PC-3 (cell line): ENCODE data around the gene NFIC. TPM values are rescaled to one million over a fixed set of nuclear protein-coding genes. Genes with fewer than 3 reads are reported as not detected.

Source experiments
- ATAC-seq: fragments of 200-7000 bp; cut with Tn5 transposase; 2 replicates; pipeline ENCODE4 v1.9.1; 2020; ENCODE audit warnings: mild to moderate bottlenecking, moderate library complexity
- BruUV-seq: library from RNA; stranded (reverse); fragments of 400-500 nt; replicated peaks from 2 replicates; lab custom pipeline; 2021; lab: Mats Ljungman, UMichigan
- CTCF ChIA-PET: fragments of 300-600 bp; sonication (Branson Sonifier 250); formaldehyde crosslinking; loops from one replicate; lab custom pipeline; 2022; ENCODE audit warnings: antibody characterized with exemption; lab: Charles Lee
- POLR2A ChIA-PET: fragments of 300-600 bp; sonication (Branson Sonifier 250); formaldehyde crosslinking; loops from one replicate; lab custom pipeline; 2022; ENCODE audit warnings: antibody characterized with exemption; ENCODE audit not compliant: unreplicated experiment; lab: Charles Lee
- DNase-seq: peaks from one replicate; pipeline ENCODE4 v3.0.0-alpha.2; 2015
- H2AFZ ChIP-seq: fragments of 300-600 bp; sonication (generic); 2 replicates; pipeline ENCODE4 v1.6.0; 2016; ENCODE audit warnings: antibody characterized with exemption, low read length
- H3F3A ChIP-seq: fragments of 300-600 bp; sonication (generic); one replicate; pipeline ENCODE4 v1.6.0; 2017; ENCODE audit warnings: antibody characterized with exemption, low read length, control low read depth, mild to moderate bottlenecking; ENCODE audit not compliant: unreplicated experiment
- H3K27ac ChIP-seq: fragments of 300-600 bp; sonication (generic); 2 replicates; pipeline ENCODE4 v1.5.1; 2016; ENCODE audit warnings: mild to moderate bottlenecking, low read length
- H3K27me3 ChIP-seq: fragments of 300-600 bp; sonication (generic); 2 replicates; pipeline ENCODE4 v1.6.1; 2016; ENCODE audit warnings: low read length, mixed read lengths
- H3K36me3 ChIP-seq: fragments of 300-600 bp; sonication (generic); 2 replicates; pipeline ENCODE4 v1.6.1; 2016; ENCODE audit warnings: low read depth, mixed run types, low read length, mixed read lengths
- H3K4me1 ChIP-seq: fragments of 300-600 bp; sonication (generic); 2 replicates; pipeline ENCODE4 v1.5.1; 2016; ENCODE audit warnings: low read length; ENCODE audit not compliant: insufficient read depth
- H3K4me2 ChIP-seq: fragments of 300-600 bp; sonication (generic); 2 replicates; pipeline ENCODE4 v1.6.0; 2016; ENCODE audit warnings: low read length
- H3K4me3 ChIP-seq: fragments of 300-600 bp; sonication (generic); 2 replicates; pipeline ENCODE4 v1.5.1; 2016; ENCODE audit warnings: mild to moderate bottlenecking, low read length, mixed read lengths
- H3K79me2 ChIP-seq: fragments of 300-600 bp; sonication (generic); 2 replicates; pipeline ENCODE4 v1.6.1; 2017; ENCODE audit warnings: low read length, mixed read lengths
- H3K9ac ChIP-seq: fragments of 300-600 bp; sonication (generic); 2 replicates; pipeline ENCODE4 v1.6.0; 2016; ENCODE audit warnings: mild to moderate bottlenecking, low read length
- H3K9me2 ChIP-seq: fragments of 300-600 bp; sonication (generic); replicated peaks from 2 replicates; pipeline ENCODE4 v1.6.1; 2016; ENCODE audit warnings: mixed run types, low read length, mixed read lengths
- H3K9me3 ChIP-seq: fragments of 300-600 bp; sonication (generic); 2 replicates; pipeline ENCODE4 v1.6.1; 2016; ENCODE audit warnings: low read length, mixed read lengths
- H4K20me1 ChIP-seq: fragments of 300-600 bp; sonication (generic); 2 replicates; pipeline ENCODE4 v1.6.1; 2016; ENCODE audit warnings: low read length, mixed read lengths
- EZH2 ChIP-seq: fragments of 300-600 bp; sonication (generic); IDR thresholded peaks from one replicate; pipeline ENCODE4 v1.6.1; 2017; ENCODE audit warnings: antibody characterized with exemption, mild to moderate bottlenecking, low read length; ENCODE audit not compliant: unreplicated experiment
- EZH2phosphoT487 ChIP-seq: fragments of 300-600 bp; sonication (generic); IDR thresholded peaks from 2 replicates; pipeline ENCODE4 v1.6.1; 2018; ENCODE audit warnings: mild to moderate bottlenecking, antibody characterized with exemption, low read length, borderline replicate concordance
- intact Hi-C: fragments of 100-400 bp; cut with micrococcal nuclease; formaldehyde crosslinking; loops from 2 replicates; pipeline ENCODE4 v1.9.0; 2023
- total RNA-seq: library from RNA; depleted of rRNA; stranded (reverse); fragments of >200 nt; gene quantifications from 2 replicates; pipeline ENCODE4 v1.2.3, GENCODE V29; 2014
- TF ChIP-seq, protein P1 (sequence below): fragments of 300-600 bp; sonication (generic); conservative IDR thresholded peaks from 2 replicates; pipeline ENCODE4 v1.5.1; 2017; ENCODE audit warnings: antibody characterized with exemption, low read depth, mild to moderate bottlenecking, low read length

NFIC gene
- total RNA-seq, 1 experiment from 2014 or later: 31.7 TPM

DNA sequence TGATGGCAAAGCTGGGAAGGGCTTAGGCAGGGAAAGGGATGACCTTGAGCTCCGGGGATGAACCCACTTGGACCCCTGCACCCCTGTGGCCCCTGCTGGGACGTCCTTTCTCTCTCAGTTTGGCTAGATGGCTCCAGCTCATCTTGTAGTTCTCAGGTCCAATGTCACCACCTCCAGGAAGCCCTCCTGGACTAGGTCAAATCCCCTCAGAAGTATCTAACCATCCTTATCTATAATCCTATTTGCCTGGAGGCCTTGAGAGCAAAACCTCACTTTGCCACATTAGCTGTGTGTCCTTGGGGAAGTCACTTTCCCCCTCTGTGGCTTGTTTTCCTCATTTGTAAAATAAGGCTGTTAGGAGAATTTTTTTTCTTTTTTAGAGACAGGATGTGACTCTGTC lies 42.7 kb upstream of the NFIC start:
- DNase-seq: no peak
- Histone ChIP-seq H3K9me2 (no peaks in the 10 kb centered on the region), H3K4me3 (no peak overlapping the region), H3K9ac (no peak overlapping the region), H3K36me3 (no peaks in the 10 kb centered on the region), H3K27me3 (no peaks in the 10 kb centered on the region), H4K20me1 (no peaks in the 10 kb centered on the region), H3K27ac (no peak overlapping the region), H3K4me2 (no peak overlapping the region), H3K4me1 (peaks cover 6% of the 10 kb centered on the region; the same call in 1 of the 2 replicates), H3K79me2 (no peaks in the 10 kb centered on the region), H3F3A (no peaks in the 10 kb centered on the region), H2AFZ (no peak overlapping the region), H3K9me3 (no peaks in the 10 kb centered on the region)
- intact Hi-C loops: no loop called here
- no peak for TF ChIP-seq EZH2
- TF ChIP-seq EZH2phosphoT487: no peak
- TF ChIP-seq, protein P1, sequence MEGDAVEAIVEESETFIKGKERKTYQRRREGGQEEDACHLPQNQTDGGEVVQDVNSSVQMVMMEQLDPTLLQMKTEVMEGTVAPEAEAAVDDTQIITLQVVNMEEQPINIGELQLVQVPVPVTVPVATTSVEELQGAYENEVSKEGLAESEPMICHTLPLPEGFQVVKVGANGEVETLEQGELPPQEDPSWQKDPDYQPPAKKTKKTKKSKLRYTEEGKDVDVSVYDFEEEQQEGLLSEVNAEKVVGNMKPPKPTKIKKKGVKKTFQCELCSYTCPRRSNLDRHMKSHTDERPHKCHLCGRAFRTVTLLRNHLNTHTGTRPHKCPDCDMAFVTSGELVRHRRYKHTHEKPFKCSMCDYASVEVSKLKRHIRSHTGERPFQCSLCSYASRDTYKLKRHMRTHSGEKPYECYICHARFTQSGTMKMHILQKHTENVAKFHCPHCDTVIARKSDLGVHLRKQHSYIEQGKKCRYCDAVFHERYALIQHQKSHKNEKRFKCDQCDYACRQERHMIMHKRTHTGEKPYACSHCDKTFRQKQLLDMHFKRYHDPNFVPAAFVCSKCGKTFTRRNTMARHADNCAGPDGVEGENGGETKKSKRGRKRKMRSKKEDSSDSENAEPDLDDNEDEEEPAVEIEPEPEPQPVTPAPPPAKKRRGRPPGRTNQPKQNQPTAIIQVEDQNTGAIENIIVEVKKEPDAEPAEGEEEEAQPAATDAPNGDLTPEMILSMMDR: no peak
- ChIA-PET POLR2A (no interaction called here), CTCF (no interaction called here)
- no peak for ATAC-seq
- BruUV-seq: no TSS peak

DNA sequence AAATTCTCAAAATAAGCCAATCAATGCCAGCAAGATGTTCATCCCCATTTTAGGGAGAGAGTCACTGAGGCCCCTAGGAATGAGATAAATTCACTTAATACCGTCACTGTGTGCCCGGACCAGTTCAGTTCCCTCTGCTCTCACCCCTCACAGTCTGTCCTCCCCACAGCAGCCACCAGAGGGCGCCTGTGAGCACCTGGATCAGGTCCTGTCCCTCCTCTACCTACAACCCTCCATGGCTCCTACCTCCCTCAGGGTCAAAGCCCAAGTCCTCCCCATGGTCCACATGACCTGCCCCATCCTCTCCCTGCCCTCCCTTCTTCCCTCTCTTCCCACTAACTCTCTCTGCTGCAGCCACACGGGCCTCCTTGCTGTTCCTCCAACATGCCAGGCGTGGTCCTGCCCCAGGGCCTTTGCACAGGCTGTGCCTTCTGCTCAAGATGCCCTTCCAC lies 42.0 kb upstream of the NFIC start:
- Histone ChIP-seq H3K9me2 (no peaks in the 10 kb centered on the region), H3K9me3 (no peaks in the 10 kb centered on the region), H3K36me3 (no peaks in the 10 kb centered on the region), H3K79me2 (no peaks in the 10 kb centered on the region), H2AFZ (no peak overlapping the region), H4K20me1 (no peaks in the 10 kb centered on the region), H3K9ac (no peak overlapping the region), H3K4me3 (no peak overlapping the region), H3K27me3 (no peaks in the 10 kb centered on the region), H3K27ac (no peak overlapping the region), H3K4me2 (no peak overlapping the region), H3F3A (no peaks in the 10 kb centered on the region), H3K4me1 (peaks cover 5% of the 10 kb centered on the region; the same call in 1 of the 2 replicates)
- CTCF ChIA-PET: interaction anchor here (2.1 kb wide), 1 partner anchor 105 kb away, joined by 7 read pairs; no protein-coding TSS in a partner anchor
- intact Hi-C loops: no loop called here
- POLR2A ChIA-PET: no interaction called here
- ATAC-seq: peak; percentile 43
- TF ChIP-seq EZH2: no peak
- TF ChIP-seq, protein P1: peak; percentile 77
- BruUV-seq: no TSS peak
- peak; percentile 51 for DNase-seq

DNA sequence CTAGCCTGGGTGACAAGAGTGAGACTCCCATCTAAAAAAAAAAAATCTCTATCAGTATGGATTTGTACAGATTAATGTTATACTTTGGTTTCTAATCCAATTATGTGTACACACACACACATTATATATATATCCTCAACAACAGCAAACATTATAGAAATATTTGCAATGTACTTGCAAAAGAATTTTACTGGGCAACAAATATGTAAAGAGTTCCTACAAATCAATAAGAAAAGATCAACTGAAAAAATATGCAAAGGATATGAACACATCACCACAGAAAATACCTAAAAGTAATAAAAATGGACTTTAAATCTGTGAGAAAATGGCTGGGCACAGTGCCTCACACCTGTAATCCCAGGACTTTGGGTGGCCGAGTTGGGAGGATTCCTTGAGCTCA lies 40.9 kb upstream of the NFIC start:
- POLR2A ChIA-PET: no interaction called here
- intact Hi-C loops: no loop called here
- BruUV-seq: no TSS peak

More for the DNA sequence above, 40.9 kb upstream of the NFIC start:
- Histone ChIP-seq H3K9me2 (no peaks in the 10 kb centered on the region), H3K9ac (no peak overlapping the region), H3F3A (no peaks in the 10 kb centered on the region), H2AFZ (no peak overlapping the region), H3K4me2 (no peak overlapping the region), H3K4me1 (no peaks in the 10 kb centered on the region), H3K4me3 (no peak overlapping the region), H3K79me2 (no peaks in the 10 kb centered on the region), H3K9me3 (no peaks in the 10 kb centered on the region), H3K27me3 (no peaks in the 10 kb centered on the region), H3K36me3 (no peaks in the 10 kb centered on the region), H3K27ac (no peak overlapping the region), H4K20me1 (no peaks in the 10 kb centered on the region)
- ATAC-seq (no peak), DNase-seq (no peak)
- CTCF ChIA-PET: interaction anchor here (2.1 kb wide), 1 partner anchor 104 kb away, joined by 7 read pairs; no protein-coding TSS in a partner anchor
- no peak for TF ChIP-seq EZH2
- TF ChIP-seq EZH2phosphoT487: no peak
- TF ChIP-seq, protein P1: no peak
